Lower lobe of right lung (tissue), 2 donors: ENCODE measurements around the gene MED13L. TPM values are rescaled to one million over a fixed set of nuclear protein-coding genes. Genes with fewer than 3 reads are reported as not detected.
A peak's percentile ranks its signal among the peaks of the same experiment; 100 is the strongest.

Experiments
- ATAC-seq, 2 donors: fragments of 200-7000 bp; cut with Tn5 transposase; one replicate each; pipeline ENCODE4 v1.9.1; 2020 to 2022; ENCODE audit warnings: mild to moderate bottlenecking in 2 of 2, moderate library complexity in 2 of 2
- DNase-seq: peaks from one replicate; pipeline ENCODE4 v3.0.0-alpha.2; 2020
- H3K27ac ChIP-seq: fragments of 200-600 bp; one replicate; pipeline ENCODE4 v1.8.0; 2022
- H3K27me3 ChIP-seq: fragments of 200-600 bp; one replicate; pipeline ENCODE4 v1.8.0; 2022; ENCODE audit warnings: low read depth
- H3K36me3 ChIP-seq: fragments of 200-600 bp; one replicate; pipeline ENCODE4 v1.8.0; 2022; ENCODE audit warnings: mild to moderate bottlenecking
- H3K4me1 ChIP-seq: fragments of 200-600 bp; one replicate; pipeline ENCODE4 v1.8.0; 2022
- H3K4me3 ChIP-seq: fragments of 200-600 bp; one replicate; pipeline ENCODE4 v1.8.0; 2022; ENCODE audit warnings: mild to moderate bottlenecking
- H3K9me3 ChIP-seq: fragments of 200-600 bp; one replicate; pipeline ENCODE4 v1.8.0; 2022
- CTCF ChIP-seq: fragments of 200-600 bp; IDR thresholded peaks from one replicate; pipeline ENCODE4 v1.8.0; 2022; ENCODE audit warnings: antibody characterized with exemption, mild to moderate bottlenecking
- intact Hi-C: fragments of 100-400 bp; cut with DNase I; formaldehyde crosslinking; loops from one replicate; pipeline ENCODE4 v1.11.0; 2022
- total RNA-seq: library from RNA; stranded (reverse); fragmentation: NEBNext Ultra II Directional; extraction: Animal tissue kit (Norgen Biotek cat#: 25700); gene quantifications from one replicate; pipeline ENCODE4 v1.2.1, GENCODE V29; 2021
- donor health status: DM: no; HTN: yes; CAD: no; lungs with severe emphysema.

MED13L gene
- total RNA-seq, 1 donor from 2014 or later: 148 TPM

- Histone ChIP-seq H3K27me3 (no peaks in the 10 kb centered on the region), H3K9me3 (no peaks in the 10 kb centered on the region), H3K4me3 (no peak overlapping the region), H3K4me1 (peaks cover 59% of the 10 kb centered on the region), H3K27ac (no peak overlapping the region), H3K36me3 (no peaks in the 10 kb centered on the region)
- peak in 1 of 2 donors; percentile 67 for ATAC-seq
- TF ChIP-seq CTCF: no peak
- DNase-seq: no peak
- intact Hi-C loops: no loop called here
These were observed 156.0 kb downstream of the MED13L start for GRCh38 chr12:116121453-116121871.

GRCh38 chr12:116116650-116117424 is 160.7 kb downstream of the MED13L start:
- ATAC-seq (no peak), DNase-seq (no peak)
- Histone ChIP-seq H3K4me1 (peaks cover 32% of the 10 kb centered on the region), H3K36me3 (no peaks in the 10 kb centered on the region), H3K4me3 (no peak overlapping the region), H3K27ac (no peak overlapping the region), H3K27me3 (no peaks in the 10 kb centered on the region), H3K9me3 (no peaks in the 10 kb centered on the region)
- intact Hi-C loops: no loop called here
- TF ChIP-seq CTCF: no peak

GRCh38 chr12:116113398-116114130 is 163.9 kb downstream of the MED13L start:
- no peak for DNase-seq
- Histone ChIP-seq H3K27me3 (no peaks in the 10 kb centered on the region), H3K36me3 (no peaks in the 10 kb centered on the region), H3K9me3 (no peaks in the 10 kb centered on the region), H3K4me3 (no peak overlapping the region), H3K4me1 (peaks cover 12% of the 10 kb centered on the region), H3K27ac (no peak overlapping the region)
- TF ChIP-seq CTCF: no peak
- intact Hi-C loops: no loop called here
- ATAC-seq: no peak

GRCh38 chr12:116106870-116107269 is 170.6 kb downstream of the MED13L start:
- peaks cover 7% of the 10 kb centered on the region for H3K4me1 ChIP-seq
- peaks cover 5% of the 10 kb centered on the region for H3K36me3 ChIP-seq
- no peak for TF ChIP-seq CTCF
- no peak for DNase-seq
- H3K27ac ChIP-seq: no peak overlapping the region
- ATAC-seq: peak in 1 of 2 donors; percentile 65
- intact Hi-C loops: no loop called here
- H3K27me3 ChIP-seq: no peaks in the 10 kb centered on the region
- H3K9me3 ChIP-seq: no peaks in the 10 kb centered on the region
- no peak overlapping the region for H3K4me3 ChIP-seq

GRCh38 chr12:116104167-116104767 is 173.2 kb downstream of the MED13L start:
- TF ChIP-seq CTCF: no peak
- no peak for DNase-seq

More at GRCh38 chr12:116104167-116104767, 173.2 kb downstream of the MED13L start:
- no peaks in the 10 kb centered on the region for H3K9me3 ChIP-seq
- intact Hi-C loops: no loop called here
- no peak overlapping the region for H3K27ac ChIP-seq
- no peak overlapping the region for H3K4me3 ChIP-seq
- no peak for ATAC-seq
- no peaks in the 10 kb centered on the region for H3K27me3 ChIP-seq
- H3K4me1 ChIP-seq: peaks cover 8% of the 10 kb centered on the region
- peaks cover 5% of the 10 kb centered on the region for H3K36me3 ChIP-seq
